ENCODE measurements around the gene FLRT1.

- TF ChIP-seq, protein P1, sequence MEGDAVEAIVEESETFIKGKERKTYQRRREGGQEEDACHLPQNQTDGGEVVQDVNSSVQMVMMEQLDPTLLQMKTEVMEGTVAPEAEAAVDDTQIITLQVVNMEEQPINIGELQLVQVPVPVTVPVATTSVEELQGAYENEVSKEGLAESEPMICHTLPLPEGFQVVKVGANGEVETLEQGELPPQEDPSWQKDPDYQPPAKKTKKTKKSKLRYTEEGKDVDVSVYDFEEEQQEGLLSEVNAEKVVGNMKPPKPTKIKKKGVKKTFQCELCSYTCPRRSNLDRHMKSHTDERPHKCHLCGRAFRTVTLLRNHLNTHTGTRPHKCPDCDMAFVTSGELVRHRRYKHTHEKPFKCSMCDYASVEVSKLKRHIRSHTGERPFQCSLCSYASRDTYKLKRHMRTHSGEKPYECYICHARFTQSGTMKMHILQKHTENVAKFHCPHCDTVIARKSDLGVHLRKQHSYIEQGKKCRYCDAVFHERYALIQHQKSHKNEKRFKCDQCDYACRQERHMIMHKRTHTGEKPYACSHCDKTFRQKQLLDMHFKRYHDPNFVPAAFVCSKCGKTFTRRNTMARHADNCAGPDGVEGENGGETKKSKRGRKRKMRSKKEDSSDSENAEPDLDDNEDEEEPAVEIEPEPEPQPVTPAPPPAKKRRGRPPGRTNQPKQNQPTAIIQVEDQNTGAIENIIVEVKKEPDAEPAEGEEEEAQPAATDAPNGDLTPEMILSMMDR (IDR thresholded peaks at IDR 0.05), result no peak
- no peak for TF ChIP-seq EP300 (IDR thresholded peaks at IDR 0.05)
- no peak for TF ChIP-seq POLR2A (IDR thresholded peaks at IDR 0.05)
Measured at GRCh38 chr11:64018310-64018709, 17.4 kb upstream of the FLRT1 start.

All from ovary (tissue), 3 donors.